NCI-H1930 (cell line): ENCODE measurements around the gene STK24.

Source experiments
- DNase-seq, 2 experiments: peaks; one replicate each; lab custom pipeline; 2025; lab: John Stamatoyannopoulos, UW

The STK24 gene

GRCh38 chr13:98556142-98556816 lies 20.6 kb downstream of the STK24 start:
- no peak for DNase-seq

GRCh38 chr13:98549728-98550317 lies 27.1 kb downstream of the STK24 start:
- DNase-seq, result no peak

DNA sequence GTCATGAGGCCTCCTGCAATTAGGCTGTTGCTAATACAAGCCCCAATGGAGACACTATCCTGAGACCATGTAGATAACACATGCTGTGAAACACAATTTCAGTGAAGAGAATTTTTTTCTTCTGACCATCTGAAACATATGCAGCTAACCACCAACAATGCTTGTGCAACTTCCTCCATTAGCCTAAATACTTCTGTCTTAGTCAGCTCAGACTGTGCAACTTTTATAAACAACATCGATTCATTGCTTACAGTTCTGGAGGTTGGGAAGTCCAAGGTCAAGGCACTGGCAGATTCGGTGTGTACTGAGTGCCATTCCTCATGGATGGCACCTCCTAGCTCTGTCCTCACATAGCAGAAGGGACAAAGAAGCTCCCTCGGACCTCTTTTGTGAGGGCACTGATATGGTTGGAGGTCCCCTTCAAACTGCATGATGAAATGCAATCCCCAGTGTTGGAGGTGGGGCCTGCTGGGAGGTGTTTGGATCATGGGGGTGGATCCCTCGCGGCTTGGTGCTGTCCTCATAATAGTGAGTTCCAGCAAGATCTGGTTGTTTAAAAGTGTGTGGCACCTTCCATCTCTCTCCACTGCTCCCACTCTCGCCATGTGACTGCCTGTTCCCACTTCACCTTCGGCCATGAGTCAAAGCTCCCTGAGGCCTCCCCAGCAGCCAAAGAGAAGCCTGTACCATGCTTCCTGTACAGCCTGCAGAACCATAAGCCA lies 27.7 kb downstream of the STK24 start:
- no peak for DNase-seq

GRCh38 chr13:98548230-98548629 lies 28.7 kb downstream of the STK24 start:
- no peak for DNase-seq

DNA sequence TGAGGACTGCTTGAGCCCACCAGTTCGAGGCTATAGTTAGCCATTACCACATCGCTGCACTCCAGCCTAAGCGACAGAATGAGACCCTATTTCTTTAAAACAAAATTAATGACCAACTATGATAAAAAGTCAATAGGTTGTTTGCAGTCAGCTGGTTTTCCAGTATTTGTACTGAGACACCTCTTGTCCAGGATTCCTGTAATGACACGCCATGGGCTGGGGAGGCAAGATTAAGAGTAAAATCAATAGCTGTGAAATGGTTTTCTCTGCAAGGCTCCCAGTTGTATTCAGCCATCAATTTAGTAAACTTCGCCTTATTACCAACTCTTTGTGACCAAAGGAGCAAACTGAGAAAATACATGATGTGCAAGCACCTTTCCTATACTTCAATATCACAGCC lies 29.5 kb downstream of the STK24 start:
- no peak for DNase-seq

- no peak for DNase-seq
Measured at GRCh38 chr13:98546402-98546801, 30.5 kb downstream of the STK24 start.

DNA sequence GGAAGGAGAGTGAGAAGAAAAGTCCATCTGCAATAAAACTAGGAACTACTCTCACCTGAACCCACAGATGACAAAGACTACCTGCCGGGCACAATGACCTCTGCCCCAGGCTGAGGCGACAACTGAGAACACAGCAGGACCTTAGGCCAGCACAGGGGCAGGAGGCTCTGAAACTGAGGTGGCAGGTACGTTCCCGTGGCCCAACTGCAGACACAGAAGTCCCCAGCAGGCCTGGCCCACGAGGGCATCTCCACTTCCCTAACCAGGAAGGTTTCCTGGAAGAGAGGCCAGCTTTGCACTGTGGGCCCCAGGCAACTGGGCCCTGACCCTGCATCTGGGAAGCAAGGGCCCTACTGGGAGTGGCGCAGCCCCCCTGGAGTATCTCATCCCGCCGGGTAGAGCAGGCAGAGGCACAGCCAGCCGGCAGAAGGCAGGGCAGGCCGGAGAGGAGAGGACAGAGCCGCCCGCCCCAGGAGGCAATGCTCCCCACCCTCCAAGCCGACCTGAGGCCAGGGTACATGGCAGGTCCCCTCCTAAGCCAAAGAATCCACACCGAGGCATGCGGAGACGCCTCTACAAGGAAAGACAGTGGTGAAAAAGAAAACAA lies 32.7 kb downstream of the STK24 start:
- DNase-seq, result no peak

- DNase-seq, result no peak
Measured at GRCh38 chr13:98543378-98544103, 33.4 kb downstream of the STK24 start.

DNA sequence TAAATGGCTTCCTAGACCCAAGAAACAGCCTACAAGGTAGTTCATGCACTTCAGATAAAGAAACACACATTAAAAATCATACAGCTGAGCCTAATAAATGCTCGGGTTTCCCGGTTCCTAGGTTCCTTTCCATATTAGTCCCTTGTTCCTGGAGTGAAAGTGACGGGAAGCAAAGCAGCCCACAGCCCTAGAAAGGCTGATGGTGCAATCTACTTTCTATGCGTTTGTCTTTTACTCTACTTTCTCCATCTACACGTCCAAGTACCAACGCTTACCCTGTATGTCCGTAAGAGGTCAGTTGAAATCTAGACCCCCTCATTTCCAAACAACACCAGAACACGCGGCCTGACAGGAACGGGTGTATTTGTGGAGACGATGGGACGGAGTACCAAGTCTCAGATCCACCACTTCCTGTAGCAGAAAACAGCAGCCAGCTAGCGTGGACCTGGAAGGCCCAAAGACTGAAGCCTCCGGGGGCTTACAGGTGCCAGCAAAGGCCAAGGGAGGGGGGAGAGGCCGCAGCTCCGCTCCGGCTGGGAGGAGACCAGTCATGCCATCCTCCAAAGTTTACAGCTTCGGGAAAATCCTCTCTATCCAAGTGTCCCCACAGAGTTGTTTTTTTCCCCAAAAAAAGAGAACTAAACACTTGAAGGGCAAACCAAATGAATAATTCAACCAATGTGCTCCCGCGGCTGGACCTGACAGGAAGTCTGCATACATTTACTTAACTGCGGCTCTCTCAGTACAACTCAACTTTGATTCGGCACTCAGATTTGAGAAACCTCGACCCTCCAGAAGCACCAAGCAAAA lies 34.1 kb downstream of the STK24 start:
- DNase-seq, result no peak

- no peak for DNase-seq
Measured at GRCh38 chr13:98541701-98542203, 35.2 kb downstream of the STK24 start.

DNA sequence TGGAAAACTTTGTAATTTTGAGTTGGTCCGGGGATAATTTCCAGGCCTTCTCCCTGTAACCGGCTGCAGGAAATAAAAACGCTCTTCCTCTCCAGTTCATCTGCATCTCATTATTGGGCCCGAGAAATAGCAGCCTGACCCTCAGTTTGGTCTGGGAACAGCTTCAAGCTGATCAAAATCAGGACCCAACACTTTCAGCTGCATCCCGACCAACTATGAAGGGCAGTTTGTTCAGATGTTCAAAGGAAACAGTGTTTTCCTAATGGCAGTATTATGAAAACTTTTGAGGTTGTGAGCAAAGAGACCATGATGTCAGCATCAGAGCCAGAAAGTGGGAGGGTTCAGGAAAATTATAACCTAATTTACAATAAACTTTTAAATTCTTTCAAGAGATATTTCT lies 35.7 kb downstream of the STK24 start:
- DNase-seq, result no peak

DNA sequence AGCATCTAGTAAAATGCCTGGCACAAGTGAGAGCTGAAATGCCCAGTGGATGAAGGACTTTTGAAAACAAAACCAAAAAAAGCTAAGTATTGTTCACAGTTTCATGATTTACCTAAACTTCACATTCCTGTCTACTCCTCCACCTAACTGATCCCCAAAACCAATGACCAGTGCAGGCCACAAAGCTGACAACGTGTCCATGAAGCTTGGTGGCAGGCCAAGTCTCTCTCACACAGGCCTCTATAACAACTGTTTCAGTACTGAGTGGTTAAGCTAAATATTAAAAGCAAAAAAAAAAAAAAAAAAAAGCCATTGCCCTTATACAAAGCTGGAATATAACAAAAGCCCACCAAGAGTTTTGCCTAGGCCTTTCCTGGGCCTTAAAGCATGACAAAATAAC lies 36.4 kb downstream of the STK24 start:
- DNase-seq, result no peak

DNA sequence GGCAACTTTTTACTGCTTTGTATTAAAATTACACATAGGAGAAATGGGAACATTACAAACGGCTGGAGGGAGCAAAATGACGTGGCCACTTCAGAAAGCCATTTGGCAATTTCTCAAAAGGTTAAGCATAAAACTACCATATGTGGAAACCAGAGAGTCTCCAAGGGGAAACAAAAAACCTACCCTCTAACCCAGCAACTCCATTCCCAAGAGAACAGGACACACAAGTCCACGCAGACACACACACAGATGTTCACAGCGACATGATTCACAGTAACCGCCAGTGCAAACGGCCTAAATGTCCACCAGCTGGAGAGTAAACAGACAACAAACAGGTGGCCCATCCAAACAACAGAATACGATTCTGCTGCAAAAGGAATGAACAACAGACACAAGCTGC lies 37.2 kb downstream of the STK24 start:
- DNase-seq, result no peak

- DNase-seq, result no peak
Measured at GRCh38 chr13:98538876-98539275, 38.0 kb downstream of the STK24 start.

DNA sequence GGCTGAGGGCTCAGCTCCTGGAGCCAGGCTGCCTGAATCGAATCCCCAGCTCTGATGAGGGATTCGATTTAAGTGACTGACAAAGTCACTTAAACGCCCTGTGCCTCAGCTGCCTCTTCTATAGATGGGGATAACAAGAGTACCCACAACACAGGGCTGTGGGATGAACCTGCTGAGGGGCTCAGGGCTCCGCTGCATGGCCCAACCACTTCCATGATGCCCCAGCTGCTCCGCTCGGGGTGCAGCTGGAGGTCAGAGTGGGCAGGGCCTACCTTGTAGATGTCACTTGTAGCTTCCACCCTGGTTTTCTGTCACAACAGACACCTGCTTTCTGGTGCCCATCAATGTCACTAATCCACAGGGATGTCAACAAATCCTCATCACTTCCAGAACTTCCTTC lies 39.2 kb downstream of the STK24 start:
- DNase-seq, result no peak

GRCh38 chr13:98537306-98537705 lies 39.6 kb downstream of the STK24 start:
- DNase-seq, result no peak

DNA sequence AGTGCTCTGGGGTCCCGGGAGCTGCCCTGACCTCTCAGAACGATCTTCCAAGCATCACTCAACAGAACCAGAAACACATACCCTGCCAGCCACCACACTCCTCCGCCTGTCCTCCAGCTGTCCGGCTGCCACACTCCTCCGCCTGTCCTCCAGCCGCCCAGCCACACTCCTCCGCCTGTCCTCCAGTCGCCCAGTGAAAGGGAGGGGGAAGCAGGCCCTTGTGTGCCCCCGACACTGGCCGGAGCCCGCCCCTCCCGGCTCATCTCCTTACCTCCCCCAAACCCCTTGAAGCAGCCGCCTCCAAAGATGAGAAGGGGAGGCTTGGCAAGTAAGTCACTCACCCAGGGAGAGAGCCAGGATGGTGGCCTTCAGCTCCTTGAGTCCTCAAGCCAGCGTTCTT lies 40.2 kb downstream of the STK24 start:
- no peak for DNase-seq

GRCh38 chr13:98535501-98536354 lies 41.2 kb downstream of the STK24 start:
- DNase-seq, result no peak

DNA sequence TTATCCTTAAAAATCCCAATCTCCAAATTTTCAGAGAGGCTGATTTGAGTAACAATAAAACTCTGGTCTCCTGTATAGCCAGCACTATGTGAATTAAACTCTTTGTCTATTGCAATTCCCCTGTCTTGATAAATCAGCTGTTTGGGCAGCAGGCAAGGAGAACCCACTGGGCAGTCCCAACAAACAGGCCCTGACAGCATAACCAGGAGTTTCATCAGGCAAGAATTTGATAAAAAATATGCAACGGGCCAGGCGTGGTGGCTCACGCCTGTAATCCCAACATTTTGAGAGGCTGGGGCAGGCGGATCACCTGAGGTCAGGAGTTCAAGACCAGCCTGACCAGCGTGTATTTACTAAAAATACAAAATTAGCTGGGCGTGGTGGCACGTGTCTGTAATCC lies 42.1 kb downstream of the STK24 start:
- DNase-seq, result no peak

DNA sequence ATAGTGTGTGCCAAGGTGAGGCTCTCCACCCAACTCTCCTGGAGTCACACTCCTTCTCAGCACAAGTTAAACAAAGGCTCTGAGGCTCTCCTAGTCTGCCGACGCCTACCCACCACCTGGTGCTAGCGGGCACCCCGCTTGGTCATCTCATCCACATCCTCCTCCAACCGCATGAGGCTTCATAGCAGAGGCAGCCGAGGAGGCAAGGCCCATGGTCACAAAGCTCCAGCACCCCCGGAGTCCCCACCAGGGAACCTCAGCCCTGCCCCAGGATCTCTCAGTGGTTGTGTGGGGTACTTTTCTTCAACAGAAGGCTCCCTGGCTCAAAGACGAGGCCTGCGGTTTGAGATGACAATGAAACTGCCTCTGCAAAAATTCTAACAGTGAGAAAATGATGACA lies 43.0 kb downstream of the STK24 start:
- no peak for DNase-seq
